ENCODE data around the gene ACP1.
A peak's percentile ranks its signal among the peaks of the same experiment; 100 is the strongest.

Gene ACP1

DNA sequence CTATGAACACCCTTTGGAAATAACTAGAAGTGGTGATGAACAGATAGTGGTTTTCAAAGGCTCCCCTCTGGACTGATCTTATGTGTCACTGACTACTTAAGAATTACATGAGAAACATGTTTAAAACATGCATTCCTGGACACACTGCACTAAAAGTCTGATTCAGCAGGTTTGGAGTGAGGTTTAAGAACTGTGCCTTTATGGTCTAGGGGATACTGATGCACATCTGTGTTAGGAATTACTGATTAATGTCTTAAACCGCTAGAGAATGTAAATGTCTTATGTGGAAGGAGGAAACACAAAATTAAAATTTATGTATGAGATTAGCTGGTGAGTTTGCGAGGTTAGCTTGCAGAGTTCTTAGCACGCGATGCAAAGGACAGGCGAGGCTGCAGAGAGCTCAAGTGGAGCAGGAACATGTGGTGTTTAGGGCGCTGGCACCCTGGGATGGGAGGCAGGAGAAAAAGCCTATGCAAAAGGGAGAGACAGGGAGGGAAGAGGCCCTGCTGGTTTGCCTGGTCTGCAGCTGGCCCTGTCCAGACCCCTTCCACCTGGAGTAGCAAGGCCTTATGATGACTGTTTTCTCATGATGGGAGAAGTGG lies 12.6 kb upstream of the ACP1 start:
- Histone ChIP-seq H4K20me1 (no peaks in the 10 kb centered on the region), H3K27ac (no peak overlapping the region), H3K9ac (no peak overlapping the region), H3K27me3 (no peaks in the 10 kb centered on the region), H3K9me3 (replicated peaks in 1 of 11) (0 out of 22 replicates have a peak, but pooled peaks cover 0 to 1% (median 0%) of the 10 kb centered on the region in 11 experiments), H3K4me1 (no peaks in the 10 kb centered on the region), H3K4me2 (no peak overlapping the region), H3K4me3 (no peak overlapping the region), H3K36me3 (peaks cover 12 to 56% (median 40%) of the 10 kb centered on the region in 11 experiments; a peak in 20 of 22 replicates)
- no peak for TF ChIP-seq Cebpa-rat (IDR thresholded peaks at IDR 0.05)

- Histone ChIP-seq H3K4me3 (no peak overlapping the region), H3K9me3 (replicated peaks in 1 of 11) (peaks cover 7 to 12% (median 9%) of the 10 kb centered on the region in 11 experiments)
- no peak for TF ChIP-seq Cebpa-rat (IDR thresholded peaks at IDR 0.05)
Measured at GRCh38 chr2:253202-253638, 11.5 kb upstream of the ACP1 start.

DNA sequence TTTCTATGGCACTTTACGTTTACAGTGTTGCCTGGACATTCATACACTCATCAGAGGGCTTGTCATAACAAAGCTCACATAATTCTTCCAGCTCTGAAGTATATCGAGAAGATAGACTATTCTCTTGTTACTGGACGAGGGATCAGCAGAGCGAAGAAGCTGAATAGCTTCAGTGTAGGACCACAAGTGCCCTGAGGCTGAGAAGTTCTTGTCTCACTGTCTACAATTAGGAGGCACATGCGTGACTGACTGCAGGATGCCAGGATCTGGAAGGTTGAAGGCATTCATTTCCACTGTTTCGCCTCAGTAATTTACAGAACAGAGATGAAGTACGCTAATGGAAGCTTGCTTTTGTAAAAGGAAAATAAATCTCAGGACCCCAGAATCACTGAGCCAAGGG lies 10.5 kb upstream of the ACP1 start:
- H3K4me2 ChIP-seq: no peak overlapping the region
- no peaks in the 10 kb centered on the region for H3K4me1 ChIP-seq
- peaks cover 19 to 52% (median 34%) of the 10 kb centered on the region in 11 experiments for H3K36me3 ChIP-seq
- no peaks in the 10 kb centered on the region for H4K20me1 ChIP-seq
- no peaks in the 10 kb centered on the region for H3K27me3 ChIP-seq
- H3K4me3 ChIP-seq: no peak overlapping the region
- no peak for TF ChIP-seq Cebpa-rat (IDR thresholded peaks at IDR 0.05)
- no peak overlapping the region for H3K27ac ChIP-seq
- no peak overlapping the region for H3K9ac ChIP-seq
- H3K9me3 ChIP-seq (replicated peaks in 1 of 11): peaks cover 16 to 22% (median 19%) of the 10 kb centered on the region in 11 experiments

More at GRCh38 chr2:253202-253638, 11.5 kb upstream of the ACP1 start:
- H3K27ac ChIP-seq: no peak overlapping the region
- no peaks in the 10 kb centered on the region for H3K4me1 ChIP-seq
- no peaks in the 10 kb centered on the region for H3K27me3 ChIP-seq
- no peak overlapping the region for H3K9ac ChIP-seq
- no peak overlapping the region for H3K4me2 ChIP-seq
- no peaks in the 10 kb centered on the region for H4K20me1 ChIP-seq
- H3K36me3 ChIP-seq: peaks cover 14 to 51% (median 34%) of the 10 kb centered on the region in 11 experiments; a peak in 21 of 22 replicates

- H3K4me1 ChIP-seq: no peaks in the 10 kb centered on the region; a peak in 1 of 20 replicates
- H4K20me1 ChIP-seq: no peaks in the 10 kb centered on the region; a peak in 3 of 22 replicates
- H3K4me3 ChIP-seq: no peak overlapping the region
- TF ChIP-seq Cebpa-rat (IDR thresholded peaks at IDR 0.05): no peak
- no peak overlapping the region for H3K27ac ChIP-seq
- H3K36me3 ChIP-seq: peaks cover 16 to 52% (median 33%) of the 10 kb centered on the region in 11 experiments
- H3K9ac ChIP-seq: no peak overlapping the region
- peaks cover 19 to 31% (median 22%) of the 10 kb centered on the region in 11 experiments for H3K9me3 ChIP-seq (replicated peaks in 1 of 11)
- H3K27me3 ChIP-seq: no peaks in the 10 kb centered on the region
- H3K4me2 ChIP-seq: no peak overlapping the region
Measured at GRCh38 chr2:255195-255594, 9.6 kb upstream of the ACP1 start.

DNA sequence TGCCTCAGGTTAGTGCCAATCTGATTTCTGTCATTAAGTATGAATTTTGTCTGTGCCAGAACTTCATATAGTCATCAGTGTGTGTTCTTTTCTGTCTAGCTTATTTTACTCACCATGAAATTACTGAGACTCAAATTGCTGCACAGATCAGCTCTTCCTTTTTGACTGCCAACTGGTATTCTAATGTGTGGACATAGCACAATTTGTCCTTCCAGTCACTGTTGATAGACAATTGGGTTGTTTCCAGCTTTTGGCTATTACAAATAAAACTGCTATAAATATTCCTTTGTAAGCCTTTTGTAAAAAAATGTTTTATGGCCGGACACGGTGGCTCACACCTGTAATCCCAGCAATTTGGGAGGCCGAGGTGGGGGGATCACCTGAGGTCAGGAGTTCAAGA lies 8.7 kb upstream of the ACP1 start:
- Histone ChIP-seq H3K4me1 (peaks cover 0 to 9% (median under 1%) of the 10 kb centered on the region in 10 experiments; a peak in 4 of 20 replicates), H3K9ac (no peak overlapping the region), H3K27me3 (no peaks in the 10 kb centered on the region), H3K27ac (no peak overlapping the region), H3K4me3 (no peak overlapping the region), H3K4me2 (no peak overlapping the region), H3K36me3 (peaks cover 24 to 54% (median 39%) of the 10 kb centered on the region in 11 experiments), H3K9me3 (replicated peaks in 1 of 11) (peaks cover 19 to 36% (median 28%) of the 10 kb centered on the region in 11 experiments), H4K20me1 (peaks cover 0 to 8% (median 0%) of the 10 kb centered on the region in 11 experiments; a peak in 3 of 22 replicates)
- no peak for TF ChIP-seq Cebpa-rat (IDR thresholded peaks at IDR 0.05)

DNA sequence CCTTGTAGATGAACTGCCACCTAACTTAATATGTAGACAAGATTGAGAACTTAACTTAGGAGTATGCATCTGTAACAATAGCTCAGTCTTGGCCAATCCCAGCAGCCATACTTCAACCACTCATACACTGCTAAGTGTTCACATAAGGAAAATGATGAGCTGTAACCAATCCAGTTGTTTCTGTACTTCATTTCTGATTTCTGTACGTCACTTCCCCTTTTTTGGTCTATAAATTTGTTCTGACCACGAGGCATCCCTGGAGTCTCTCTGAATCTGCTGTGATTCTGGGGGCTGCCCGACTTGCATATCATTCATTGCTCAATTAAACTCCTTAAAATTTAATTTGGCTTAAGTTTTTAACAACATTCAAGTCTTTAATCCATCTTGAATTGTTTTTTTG lies 7.3 kb upstream of the ACP1 start:
- Histone ChIP-seq H3K9me3 (replicated peaks in 1 of 11) (peaks cover 19 to 36% (median 28%) of the 10 kb centered on the region in 11 experiments), H3K4me2 (no peak overlapping the region)
- no peak for TF ChIP-seq Cebpa-rat (IDR thresholded peaks at IDR 0.05)

DNA sequence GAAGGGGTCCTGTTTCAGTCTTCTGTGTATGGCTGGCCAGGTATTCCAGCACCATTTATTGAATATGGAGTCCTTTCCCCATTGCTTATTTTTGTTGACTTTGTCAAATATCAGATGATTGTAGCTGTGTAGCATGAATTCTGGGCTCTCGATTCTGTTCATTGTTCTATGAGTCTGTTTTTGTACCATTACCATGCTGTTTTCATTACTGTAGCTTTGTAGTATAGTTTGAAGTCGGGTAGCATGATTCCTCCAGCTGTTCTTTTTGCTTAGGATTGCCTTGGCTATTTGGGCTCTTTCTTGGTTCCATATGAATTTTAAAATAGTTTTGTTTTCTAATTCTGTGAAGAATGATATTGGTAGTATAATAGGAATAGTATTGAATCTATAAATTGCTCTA lies 6.9 kb upstream of the ACP1 start:
- H3K27ac ChIP-seq: no peak overlapping the region
- H3K4me1 ChIP-seq: peaks cover 9 to 26% (median 17%) of the 10 kb centered on the region in 10 experiments

More for the DNA sequence above, 7.3 kb upstream of the ACP1 start:
- Histone ChIP-seq H3K9ac (no peak overlapping the region), H3K27me3 (no peaks in the 10 kb centered on the region), H3K4me3 (no peak overlapping the region), H3K36me3 (peaks cover 20 to 46% (median 27%) of the 10 kb centered on the region in 11 experiments), H4K20me1 (peaks cover 0 to 13% (median 0%) of the 10 kb centered on the region in 11 experiments; a peak in 4 of 22 replicates), H3K27ac (no peak overlapping the region), H3K4me1 (peaks cover 5 to 22% (median 13%) of the 10 kb centered on the region in 10 experiments)

DNA sequence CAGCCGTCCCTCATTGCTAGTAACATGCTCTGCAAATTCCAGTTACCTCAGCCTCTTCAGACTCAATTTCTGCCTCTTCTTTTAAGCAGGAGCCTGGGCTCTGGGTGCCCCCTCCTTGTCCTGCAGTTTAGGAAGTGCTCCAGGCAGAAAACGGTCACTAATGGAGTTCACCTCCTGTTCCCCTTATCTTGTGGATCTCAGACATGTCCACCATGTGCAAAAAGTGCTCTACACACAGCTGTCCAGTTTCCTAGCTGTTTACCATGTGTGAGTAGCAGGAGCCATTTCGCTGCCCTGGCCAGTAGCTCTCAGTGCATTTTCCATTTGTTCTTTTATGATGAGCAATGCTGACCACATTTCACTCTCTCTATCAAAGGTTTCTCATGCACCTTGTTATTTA lies 5.8 kb upstream of the ACP1 start:
- H3K36me3 ChIP-seq: peaks cover 18 to 37% (median 27%) of the 10 kb centered on the region in 11 experiments
- peaks cover 0 to 26% (median 0%) of the 10 kb centered on the region in 11 experiments; a peak in 5 of 22 replicates for H4K20me1 ChIP-seq
- H3K27ac ChIP-seq: no peak overlapping the region
- no peak overlapping the region for H3K9ac ChIP-seq
- peaks cover 18 to 35% (median 27%) of the 10 kb centered on the region in 10 experiments for H3K4me1 ChIP-seq
- H3K4me2 ChIP-seq: no peak overlapping the region
- no peak for TF ChIP-seq Cebpa-rat (IDR thresholded peaks at IDR 0.05)
- peaks cover 19 to 36% (median 28%) of the 10 kb centered on the region in 11 experiments for H3K9me3 ChIP-seq (replicated peaks in 1 of 11)
- H3K4me3 ChIP-seq: no peak overlapping the region
- no peaks in the 10 kb centered on the region for H3K27me3 ChIP-seq

More for the DNA sequence above, 6.9 kb upstream of the ACP1 start:
- peaks cover 19 to 36% (median 28%) of the 10 kb centered on the region in 11 experiments for H3K9me3 ChIP-seq (replicated peaks in 1 of 11)
- no peaks in the 10 kb centered on the region for H3K27me3 ChIP-seq
- no peak overlapping the region for H3K4me2 ChIP-seq
- H3K36me3 ChIP-seq: peaks cover 18 to 42% (median 27%) of the 10 kb centered on the region in 11 experiments
- H3K4me3 ChIP-seq: no peak overlapping the region; a peak in 1 of 20 replicates
- peaks cover 0 to 17% (median 0%) of the 10 kb centered on the region in 11 experiments; a peak in 5 of 22 replicates for H4K20me1 ChIP-seq
- no peak for TF ChIP-seq Cebpa-rat (IDR thresholded peaks at IDR 0.05)
- no peak overlapping the region for H3K9ac ChIP-seq

- TF ChIP-seq Cebpa-rat (IDR thresholded peaks at IDR 0.05): peak in 2 of 11 experiments; percentile 19 to 56; a peak in 2 of 22 replicates
- Histone ChIP-seq H3K4me2 (no peak overlapping the region), H3K4me1 (peaks cover 18 to 35% (median 27%) of the 10 kb centered on the region in 10 experiments), H3K36me3 (peaks cover 18 to 37% (median 27%) of the 10 kb centered on the region in 11 experiments), H3K27me3 (no peaks in the 10 kb centered on the region), H3K4me3 (no peak overlapping the region), H3K9me3 (replicated peaks in 1 of 11) (peaks cover 19 to 36% (median 28%) of the 10 kb centered on the region in 11 experiments), H3K9ac (no peak overlapping the region), H3K27ac (no peak overlapping the region), H4K20me1 (peaks cover 0 to 26% (median 0%) of the 10 kb centered on the region in 11 experiments; a peak in 5 of 22 replicates)
Measured at GRCh38 chr2:259789-260331, 4.9 kb upstream of the ACP1 start.

Data from BLaER1 treated with 17β-estradiol and CSF1 and Interleukin-3, amounts not matched to agents 10 nM and 100 nM (cell line).